H1 (cell line): ENCODE results near the gene OR5AU1.

Source experiments
- BRCA1 ChIP-seq: IDR thresholded peaks from 2 replicates; pipeline ENCODE4 v1.6.1; 2012; ENCODE audit warnings: low read depth, low read length, improper control_type of control experiment
- CREB1 ChIP-seq: IDR thresholded peaks from 2 replicates; pipeline ENCODE4 v1.6.1; 2012; ENCODE audit warnings: inconsistent platforms
- EZH2 ChIP-seq: fragments of 200-600 bp; sonication (generic); IDR thresholded peaks from 2 replicates; pipeline ENCODE4 v1.7.1; 2012; ENCODE audit warnings: low read depth, mild to moderate bottlenecking, moderate library complexity, low read length, inconsistent platforms; ENCODE audit not compliant: severe bottlenecking
- JUN ChIP-seq: IDR thresholded peaks from 2 replicates; pipeline ENCODE4 v1.6.1; 2011; ENCODE audit warnings: low read depth, mild to moderate bottlenecking, improper control_type of control experiment, low read length
- JUND ChIP-seq: IDR thresholded peaks from 2 replicates; pipeline ENCODE4 v1.6.1; 2011; ENCODE audit warnings: mild to moderate bottlenecking, improper control_type of control experiment, low read length
- POLR2A ChIP-seq, 2 experiments: IDR thresholded peaks; 1 replicate in 1 of 2; 2 replicates in 1 of 2; pipeline ENCODE4 v1.6.1; 2011; ENCODE audit warnings: low read depth in 2 of 2, low read length in 2 of 2, mild to moderate bottlenecking in 2 of 2; ENCODE audit errors: control extremely low read depth in 1 of 2
- POLR2AphosphoS5 ChIP-seq: IDR thresholded peaks from 2 replicates; pipeline ENCODE4 v1.6.1; 2011; ENCODE audit warnings: low read depth, low read length
- RAD21 ChIP-seq, 2 experiments: IDR thresholded peaks in 1 of 2; conservative IDR thresholded peaks in 1 of 2; 2 replicates each; pipeline ENCODE4 v1.6.1; 2011; ENCODE audit warnings: low read depth in 2 of 2, low read length in 2 of 2, improper control_type of control experiment in 1 of 2, inconsistent platforms in 1 of 2, mild to moderate bottlenecking in 1 of 2, moderate library complexity in 1 of 2
- SP1 ChIP-seq: IDR thresholded peaks from 2 replicates; pipeline ENCODE4 v1.6.1; 2011; ENCODE audit warnings: low read depth, low read length
- SRF ChIP-seq: IDR thresholded peaks from 2 replicates; pipeline ENCODE4 v1.6.1; 2011; ENCODE audit warnings: mild to moderate bottlenecking, low read depth, low read length, moderate library complexity
- TEAD4 ChIP-seq: IDR thresholded peaks from 2 replicates; pipeline ENCODE4 v1.6.1; 2012; ENCODE audit warnings: low read depth, low read length, inconsistent platforms, mixed read lengths
- TF ChIP-seq, protein P1 (sequence below), 3 experiments: IDR thresholded peaks; 1 replicate in 2 of 3; 2 replicates in 1 of 3; pipeline versions ENCODE4 v1.5.1 to v1.6.1; 2011; ENCODE audit warnings: low read length in 3 of 3, mild to moderate bottlenecking in 3 of 3, inconsistent platforms in 2 of 3, low read depth in 1 of 3, moderate library complexity in 1 of 3; ENCODE audit not compliant: insufficient read depth in 1 of 3; ENCODE audit errors: control extremely low read depth in 1 of 3
- TF ChIP-seq, protein P2 (sequence below): IDR thresholded peaks from 2 replicates; pipeline ENCODE4 v1.6.1; 2012; ENCODE audit warnings: low read length, inconsistent platforms
- TF ChIP-seq, protein P3 (sequence below): IDR thresholded peaks from 2 replicates; pipeline ENCODE4 v1.6.1; 2012; ENCODE audit warnings: inconsistent platforms

DNA sequence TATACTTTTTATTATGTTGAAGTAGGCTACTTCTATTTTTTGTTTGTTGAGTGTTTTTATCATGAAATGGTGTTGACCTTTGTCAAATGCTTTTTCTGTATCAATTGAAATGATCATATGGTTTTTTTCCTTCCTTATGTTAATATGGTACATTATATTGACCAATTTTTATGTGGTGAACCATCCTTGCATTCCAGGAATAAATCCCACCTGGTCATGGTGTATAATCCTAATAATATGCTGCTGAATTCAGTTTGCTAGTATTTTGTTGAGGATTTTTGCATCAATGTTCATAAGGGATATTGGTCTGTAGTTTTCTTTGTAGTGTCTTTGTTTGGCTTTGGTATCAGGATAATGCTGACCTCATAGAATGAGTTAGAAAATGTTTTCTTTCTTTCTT lies 10.4 kb downstream of the OR5AU1 start:
- TF ChIP-seq POLR2A (IDR thresholded peaks at IDR 0.05; ENCODE audit: control extremely low read depth in 1 of 2, low read depth in 2 of 2, low read length in 2 of 2) (no peak), CREB1 (no peak), EZH2 (no peak), BRCA1 (no peak), RAD21 (IDR thresholded peaks at IDR 0.05 in 1 of 2, conservative IDR thresholded peaks at IDR 0.05 in 1 of 2; ENCODE audit: low read depth in 2 of 2, low read length in 2 of 2) (no peak), POLR2AphosphoS5 (no peak), JUND (no peak), SP1 (no peak), TEAD4 (no peak), JUN (no peak), SRF (no peak)
- TF ChIP-seq, protein P1, sequence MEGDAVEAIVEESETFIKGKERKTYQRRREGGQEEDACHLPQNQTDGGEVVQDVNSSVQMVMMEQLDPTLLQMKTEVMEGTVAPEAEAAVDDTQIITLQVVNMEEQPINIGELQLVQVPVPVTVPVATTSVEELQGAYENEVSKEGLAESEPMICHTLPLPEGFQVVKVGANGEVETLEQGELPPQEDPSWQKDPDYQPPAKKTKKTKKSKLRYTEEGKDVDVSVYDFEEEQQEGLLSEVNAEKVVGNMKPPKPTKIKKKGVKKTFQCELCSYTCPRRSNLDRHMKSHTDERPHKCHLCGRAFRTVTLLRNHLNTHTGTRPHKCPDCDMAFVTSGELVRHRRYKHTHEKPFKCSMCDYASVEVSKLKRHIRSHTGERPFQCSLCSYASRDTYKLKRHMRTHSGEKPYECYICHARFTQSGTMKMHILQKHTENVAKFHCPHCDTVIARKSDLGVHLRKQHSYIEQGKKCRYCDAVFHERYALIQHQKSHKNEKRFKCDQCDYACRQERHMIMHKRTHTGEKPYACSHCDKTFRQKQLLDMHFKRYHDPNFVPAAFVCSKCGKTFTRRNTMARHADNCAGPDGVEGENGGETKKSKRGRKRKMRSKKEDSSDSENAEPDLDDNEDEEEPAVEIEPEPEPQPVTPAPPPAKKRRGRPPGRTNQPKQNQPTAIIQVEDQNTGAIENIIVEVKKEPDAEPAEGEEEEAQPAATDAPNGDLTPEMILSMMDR (IDR thresholded peaks at IDR 0.05; ENCODE audit: control extremely low read depth in 1 of 3, insufficient read depth in 1 of 3, low read depth in 1 of 3, low read length in 3 of 3): no peak
- TF ChIP-seq, protein P2, sequence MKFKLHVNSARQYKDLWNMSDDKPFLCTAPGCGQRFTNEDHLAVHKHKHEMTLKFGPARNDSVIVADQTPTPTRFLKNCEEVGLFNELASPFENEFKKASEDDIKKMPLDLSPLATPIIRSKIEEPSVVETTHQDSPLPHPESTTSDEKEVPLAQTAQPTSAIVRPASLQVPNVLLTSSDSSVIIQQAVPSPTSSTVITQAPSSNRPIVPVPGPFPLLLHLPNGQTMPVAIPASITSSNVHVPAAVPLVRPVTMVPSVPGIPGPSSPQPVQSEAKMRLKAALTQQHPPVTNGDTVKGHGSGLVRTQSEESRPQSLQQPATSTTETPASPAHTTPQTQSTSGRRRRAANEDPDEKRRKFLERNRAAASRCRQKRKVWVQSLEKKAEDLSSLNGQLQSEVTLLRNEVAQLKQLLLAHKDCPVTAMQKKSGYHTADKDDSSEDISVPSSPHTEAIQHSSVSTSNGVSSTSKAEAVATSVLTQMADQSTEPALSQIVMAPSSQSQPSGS: no peak
- TF ChIP-seq, protein P3, sequence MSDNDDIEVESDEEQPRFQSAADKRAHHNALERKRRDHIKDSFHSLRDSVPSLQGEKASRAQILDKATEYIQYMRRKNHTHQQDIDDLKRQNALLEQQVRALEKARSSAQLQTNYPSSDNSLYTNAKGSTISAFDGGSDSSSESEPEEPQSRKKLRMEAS: no peak
